ENCODE measurements around the gene S100A7A.

DNA sequence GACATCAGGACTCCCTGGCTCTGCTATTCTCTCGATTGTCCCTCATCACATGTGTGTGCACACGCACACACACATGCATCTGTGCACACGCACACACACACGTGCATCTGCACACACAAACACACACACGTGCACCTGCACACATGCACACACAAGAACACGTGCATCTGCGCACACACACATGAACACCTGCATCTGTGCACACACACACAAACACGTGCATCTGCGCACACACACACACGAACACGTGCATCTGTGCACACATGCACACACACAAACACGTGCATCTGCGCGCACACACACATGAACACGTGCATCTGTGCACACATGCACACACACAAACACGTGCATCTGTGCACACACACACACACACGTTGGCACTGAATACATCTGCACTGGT is 14.7 kb downstream of the S100A7A start:
- TF ChIP-seq EMX1 (CRISPR knock-in tag; IDR thresholded peaks at IDR 0.05) (no peak), ZBTB21 (CRISPR knock-in tag; IDR thresholded peaks at IDR 0.05; ENCODE audit: borderline replicate concordance) (no peak), CREB1 (CRISPR knock-in tag; IDR thresholded peaks at IDR 0.05) (no peak), NR3C1 (CRISPR knock-in tag; conservative IDR thresholded peaks at IDR 0.05; ENCODE audit: low read depth) (no peak), JUN (CRISPR knock-in tag; IDR thresholded peaks at IDR 0.05) (no peak), RELA (CRISPR knock-in tag; IDR thresholded peaks at IDR 0.05; ENCODE audit: borderline replicate concordance) (no peak), NFE2L1 (CRISPR knock-in tag; IDR thresholded peaks at IDR 0.05) (no peak), RORB (CRISPR knock-in tag; IDR thresholded peaks at IDR 0.05) (no peak), SP1 (CRISPR knock-in tag; conservative IDR thresholded peaks at IDR 0.05) (no peak), CREM (CRISPR knock-in tag; IDR thresholded peaks at IDR 0.05) (no peak), CBFB (CRISPR knock-in tag; IDR thresholded peaks at IDR 0.05; ENCODE audit: low read depth) (no peak), ELF4 (CRISPR knock-in tag; IDR thresholded peaks at IDR 0.05; ENCODE audit: low read depth) (no peak)
- TF ChIP-seq, protein P1, sequence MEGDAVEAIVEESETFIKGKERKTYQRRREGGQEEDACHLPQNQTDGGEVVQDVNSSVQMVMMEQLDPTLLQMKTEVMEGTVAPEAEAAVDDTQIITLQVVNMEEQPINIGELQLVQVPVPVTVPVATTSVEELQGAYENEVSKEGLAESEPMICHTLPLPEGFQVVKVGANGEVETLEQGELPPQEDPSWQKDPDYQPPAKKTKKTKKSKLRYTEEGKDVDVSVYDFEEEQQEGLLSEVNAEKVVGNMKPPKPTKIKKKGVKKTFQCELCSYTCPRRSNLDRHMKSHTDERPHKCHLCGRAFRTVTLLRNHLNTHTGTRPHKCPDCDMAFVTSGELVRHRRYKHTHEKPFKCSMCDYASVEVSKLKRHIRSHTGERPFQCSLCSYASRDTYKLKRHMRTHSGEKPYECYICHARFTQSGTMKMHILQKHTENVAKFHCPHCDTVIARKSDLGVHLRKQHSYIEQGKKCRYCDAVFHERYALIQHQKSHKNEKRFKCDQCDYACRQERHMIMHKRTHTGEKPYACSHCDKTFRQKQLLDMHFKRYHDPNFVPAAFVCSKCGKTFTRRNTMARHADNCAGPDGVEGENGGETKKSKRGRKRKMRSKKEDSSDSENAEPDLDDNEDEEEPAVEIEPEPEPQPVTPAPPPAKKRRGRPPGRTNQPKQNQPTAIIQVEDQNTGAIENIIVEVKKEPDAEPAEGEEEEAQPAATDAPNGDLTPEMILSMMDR (IDR thresholded peaks at IDR 0.05): no peak
- TF ChIP-seq, protein P2, sequence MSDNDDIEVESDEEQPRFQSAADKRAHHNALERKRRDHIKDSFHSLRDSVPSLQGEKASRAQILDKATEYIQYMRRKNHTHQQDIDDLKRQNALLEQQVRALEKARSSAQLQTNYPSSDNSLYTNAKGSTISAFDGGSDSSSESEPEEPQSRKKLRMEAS (CRISPR knock-in tag; IDR thresholded peaks at IDR 0.05): no peak

All from WTC11 (cell line).